C1 segment of cervical spinal cord (tissue), 14 donors: Measurements from ENCODE around the gene HRH1.
"Not testable (repeated sequence)": the region's sequence is repeated elsewhere in the genome, so short reads cannot be mapped to it uniquely, and the experiment has no call there.

Source experiments
- DNase-seq, 14 donors: peaks; one replicate each; lab custom pipeline; 2025; lab: John Stamatoyannopoulos, UW

The HRH1 gene

DNA sequence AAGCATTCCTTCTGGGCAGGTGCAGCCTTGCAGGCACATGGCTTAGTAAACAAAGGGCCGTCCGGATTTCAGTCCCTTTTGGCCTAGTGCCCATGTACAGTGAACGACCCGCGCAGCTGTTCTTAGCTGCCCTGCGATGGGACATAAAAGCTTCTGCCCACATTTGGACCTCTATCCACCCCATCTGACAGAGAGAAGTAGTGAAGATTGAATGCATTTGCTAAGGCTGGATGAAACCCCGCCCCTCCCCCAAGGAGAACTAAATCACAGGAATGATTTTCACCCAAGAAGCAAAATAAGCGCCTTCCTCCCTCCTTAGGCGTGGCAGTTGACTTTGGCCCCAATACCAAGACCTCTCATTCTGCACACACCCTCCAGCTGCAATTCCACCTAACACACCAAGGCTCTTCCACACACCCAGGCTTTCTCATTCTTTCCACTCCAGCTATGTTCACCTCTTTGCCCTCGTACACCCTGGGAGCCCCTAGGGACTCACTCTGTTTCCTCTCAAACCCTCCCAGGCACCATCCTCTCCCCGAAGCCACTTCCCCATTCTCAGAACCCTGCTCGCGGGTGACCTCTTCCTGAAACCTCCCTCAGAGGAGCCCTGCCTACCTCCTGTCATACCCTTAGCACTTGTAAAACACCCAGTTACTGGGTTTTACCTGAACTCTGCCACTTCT is 14.1 kb upstream of the HRH1 start:
- DNase-seq: no peak

GRCh38 chr3:11140713-11141104 is 13.6 kb upstream of the HRH1 start:
- no peak for DNase-seq

DNA sequence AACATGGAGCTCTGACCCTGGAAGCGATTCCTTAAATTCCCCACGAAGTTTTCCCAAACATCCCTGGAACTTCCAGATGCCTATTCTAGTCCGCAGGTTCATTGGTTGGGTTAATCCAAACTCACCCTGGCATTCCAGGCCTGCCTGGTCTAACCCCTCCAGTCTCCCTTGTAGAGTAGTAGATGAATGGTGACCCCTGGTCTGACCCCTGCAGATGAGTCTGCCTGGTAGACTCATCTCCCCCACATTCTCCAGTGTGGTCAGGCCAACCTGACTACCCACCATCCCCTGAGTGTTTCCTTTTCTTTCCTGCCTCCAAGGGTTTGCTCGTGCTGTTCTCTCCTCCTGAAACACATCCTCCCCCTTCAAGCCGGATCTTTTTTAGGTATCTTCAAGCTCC is 10.8 kb upstream of the HRH1 start:
- no peak for DNase-seq

- no peak for DNase-seq
These were observed 9.3 kb upstream of the HRH1 start for GRCh38 chr3:11144996-11145395.

GRCh38 chr3:11145888-11146287 is 8.4 kb upstream of the HRH1 start:
- no peak for DNase-seq

- DNase-seq: no peak
These were observed 7.3 kb upstream of the HRH1 start for GRCh38 chr3:11146773-11147660.

DNA sequence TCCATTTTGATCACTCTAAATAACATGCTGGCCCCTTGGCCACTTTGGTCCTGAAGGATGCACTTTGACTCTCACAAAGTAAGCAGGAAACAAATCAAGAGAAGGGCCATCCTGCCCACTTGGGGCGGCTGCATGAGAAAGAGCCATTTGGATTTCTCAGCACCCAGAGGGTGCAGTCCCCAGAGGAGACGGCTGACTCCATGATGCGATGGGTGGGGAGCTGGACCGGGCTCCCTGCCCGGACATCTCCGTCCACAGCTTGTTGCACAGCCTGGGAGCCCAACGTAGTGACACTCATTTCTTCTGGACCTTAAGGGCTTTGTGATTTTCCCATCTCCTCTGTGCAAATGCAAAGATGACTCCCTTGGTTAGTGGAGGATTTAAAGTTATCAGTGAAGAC is 4.0 kb upstream of the HRH1 start:
- no peak for DNase-seq

- DNase-seq: no peak
These were observed 2.0 kb upstream of the HRH1 start for GRCh38 chr3:11152301-11152700.

DNA sequence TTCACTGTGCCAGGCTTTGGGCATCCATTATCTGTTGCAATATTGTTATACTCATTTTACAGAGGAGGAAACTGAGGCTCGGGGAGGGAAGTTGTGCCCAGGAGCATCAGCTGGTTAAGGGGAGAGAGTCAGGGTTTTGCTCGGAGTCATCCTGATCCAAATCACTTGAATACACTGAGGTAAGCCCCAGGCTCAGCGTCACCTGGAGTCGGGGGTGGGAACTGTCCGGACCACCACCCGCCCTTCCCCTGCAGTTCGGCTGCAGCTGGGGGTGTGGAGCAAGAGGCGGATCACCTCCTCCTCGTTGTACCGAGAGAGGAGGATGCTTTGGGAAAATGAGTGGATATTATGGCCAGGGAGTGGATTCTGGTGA is 646 bp downstream of the HRH1 start:
- no peak for DNase-seq

GRCh38 chr3:11155341-11156025 is 1.2 kb downstream of the HRH1 start:
- DNase-seq: peak in 10 of 14 donors; percentile 3 to 50 (median 20)

- DNase-seq: no peak
These were observed 1.7 kb downstream of the HRH1 start for GRCh38 chr3:11156026-11156410.

DNA sequence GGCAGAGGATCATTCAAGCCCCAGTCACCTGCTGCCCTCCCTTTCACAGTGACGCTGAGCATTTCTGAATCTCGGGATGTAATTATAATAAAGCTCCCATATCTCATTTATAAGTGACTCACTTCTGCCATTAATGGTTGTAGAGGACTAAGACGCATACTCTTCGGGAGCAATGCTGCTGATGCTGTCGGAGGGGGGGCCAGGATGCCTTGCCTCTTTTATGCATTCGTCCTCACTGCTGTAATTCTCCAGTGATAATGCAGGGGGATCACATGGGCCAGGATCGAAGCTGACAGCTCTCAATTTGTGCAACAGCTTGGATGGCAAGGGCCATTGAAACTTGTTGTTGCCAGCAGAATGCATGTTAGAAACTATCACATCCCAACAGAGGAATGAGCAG is 3.1 kb downstream of the HRH1 start:
- no peak for DNase-seq

- no peak for DNase-seq
These were observed 5.2 kb downstream of the HRH1 start for GRCh38 chr3:11159421-11159904.

DNA sequence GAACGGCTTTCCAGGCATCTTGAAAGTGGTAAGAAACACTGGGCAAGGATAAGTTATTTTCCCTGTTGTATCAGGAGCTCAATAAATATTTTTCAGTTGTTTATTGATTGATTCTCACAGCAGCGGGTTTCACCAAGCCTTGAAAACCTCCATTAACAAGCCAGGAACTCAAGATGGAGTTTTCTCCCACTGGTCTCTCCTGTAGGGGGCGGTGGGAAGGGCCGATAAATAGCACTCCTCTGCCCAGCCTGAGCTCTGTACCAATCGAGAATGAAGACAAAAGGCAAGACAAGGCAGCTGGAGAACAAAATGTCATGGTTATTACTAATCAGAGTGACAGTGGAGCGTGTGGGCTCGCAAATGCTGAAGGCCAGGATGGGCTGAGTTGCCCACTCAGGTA is 7.4 kb downstream of the HRH1 start:
- DNase-seq: no peak

DNA sequence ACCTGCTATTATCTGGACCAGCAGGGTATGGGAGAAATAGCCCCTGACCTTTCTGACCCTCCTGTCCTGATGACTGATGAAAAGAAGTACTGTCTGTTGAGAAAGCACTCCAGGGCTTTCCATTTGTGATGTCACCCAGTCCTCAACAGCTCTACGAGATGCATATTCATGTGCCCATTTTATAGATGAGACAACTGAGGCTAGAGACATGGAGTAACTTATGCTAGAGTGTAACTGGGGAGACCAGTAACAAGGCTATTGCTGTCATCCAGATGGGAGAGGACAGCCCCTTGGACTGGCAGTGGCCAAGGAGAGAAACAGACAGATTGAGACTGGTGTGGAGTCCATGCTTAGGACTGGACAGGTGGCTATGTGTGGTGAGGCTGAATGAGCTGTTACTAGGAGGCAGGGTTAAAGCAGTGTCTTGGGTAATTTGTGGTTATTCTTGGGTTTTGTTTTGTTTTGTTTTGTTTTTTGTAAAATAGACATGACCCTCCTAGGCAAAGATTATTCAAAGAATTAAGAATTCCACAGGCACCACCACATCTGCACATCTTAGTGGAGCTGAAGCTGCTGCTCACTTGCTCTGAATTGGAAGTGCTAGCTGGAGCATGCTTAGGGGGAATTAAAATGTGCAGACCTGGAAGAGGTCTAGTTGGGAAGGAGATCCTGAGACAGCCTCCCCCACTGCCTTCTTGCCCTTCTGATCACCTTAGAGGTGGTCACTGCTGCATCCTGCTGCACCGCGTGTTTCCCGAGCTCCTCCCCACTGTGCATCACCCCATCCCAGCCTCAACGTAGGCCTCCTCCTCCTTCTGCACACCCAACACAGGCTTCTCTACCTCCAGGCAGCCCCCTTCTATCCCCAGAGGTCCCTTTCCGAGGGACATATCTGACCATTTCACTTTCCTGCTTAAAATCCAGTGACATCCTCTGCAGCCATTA is 8.4 kb downstream of the HRH1 start:
- no peak for DNase-seq

GRCh38 chr3:11164607-11165006 is 10.3 kb downstream of the HRH1 start:
- DNase-seq: no peak

GRCh38 chr3:11165476-11165875 is 11.2 kb downstream of the HRH1 start:
- no peak for DNase-seq

GRCh38 chr3:11166807-11167400 is 12.6 kb downstream of the HRH1 start:
- DNase-seq: not testable (repeated sequence)

GRCh38 chr3:11167590-11167989 is 13.3 kb downstream of the HRH1 start:
- no peak for DNase-seq

- no peak for DNase-seq
These were observed 14.1 kb downstream of the HRH1 start for GRCh38 chr3:11168406-11168805.
